Measurements from ENCODE around the gene XPNPEP2.

DNA sequence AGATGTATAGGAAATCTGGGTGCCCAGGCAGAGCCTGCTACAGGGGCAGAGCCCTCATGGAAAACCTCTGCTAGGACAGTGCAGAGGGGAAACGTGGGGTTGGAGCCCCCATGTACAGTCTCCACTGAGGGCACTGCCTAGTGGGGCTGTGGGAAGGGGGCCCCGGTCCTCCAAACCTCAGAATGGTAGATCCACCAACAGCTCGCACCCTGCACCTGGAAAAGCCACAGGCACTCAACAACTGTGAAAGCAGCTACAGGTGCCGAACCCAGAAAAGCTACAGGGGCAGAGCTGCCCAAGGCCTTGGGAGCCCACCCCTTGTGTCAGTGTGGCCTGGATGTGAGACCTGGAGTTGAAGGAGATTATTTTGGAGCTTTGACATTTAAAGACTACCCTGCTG is 5.4 kb upstream of the XPNPEP2 start:
- TF ChIP-seq POLR2A (IDR thresholded peaks at IDR 0.05; ENCODE audit: low read depth, low read length): no peak
- TF ChIP-seq POLR2AphosphoS5 (IDR thresholded peaks at IDR 0.05; ENCODE audit: low read depth, low read length): no peak
